NCI-H2081 (cell line): ENCODE results near the gene DPH1.
"Not testable (repeated sequence)": the region's sequence is repeated elsewhere in the genome, so short reads cannot be mapped to it uniquely, and the experiment has no call there.

Source experiments
- DNase-seq, 2 experiments: peaks; one replicate each; lab custom pipeline; 2025; lab: John Stamatoyannopoulos, UW

The DPH1 gene

DNA sequence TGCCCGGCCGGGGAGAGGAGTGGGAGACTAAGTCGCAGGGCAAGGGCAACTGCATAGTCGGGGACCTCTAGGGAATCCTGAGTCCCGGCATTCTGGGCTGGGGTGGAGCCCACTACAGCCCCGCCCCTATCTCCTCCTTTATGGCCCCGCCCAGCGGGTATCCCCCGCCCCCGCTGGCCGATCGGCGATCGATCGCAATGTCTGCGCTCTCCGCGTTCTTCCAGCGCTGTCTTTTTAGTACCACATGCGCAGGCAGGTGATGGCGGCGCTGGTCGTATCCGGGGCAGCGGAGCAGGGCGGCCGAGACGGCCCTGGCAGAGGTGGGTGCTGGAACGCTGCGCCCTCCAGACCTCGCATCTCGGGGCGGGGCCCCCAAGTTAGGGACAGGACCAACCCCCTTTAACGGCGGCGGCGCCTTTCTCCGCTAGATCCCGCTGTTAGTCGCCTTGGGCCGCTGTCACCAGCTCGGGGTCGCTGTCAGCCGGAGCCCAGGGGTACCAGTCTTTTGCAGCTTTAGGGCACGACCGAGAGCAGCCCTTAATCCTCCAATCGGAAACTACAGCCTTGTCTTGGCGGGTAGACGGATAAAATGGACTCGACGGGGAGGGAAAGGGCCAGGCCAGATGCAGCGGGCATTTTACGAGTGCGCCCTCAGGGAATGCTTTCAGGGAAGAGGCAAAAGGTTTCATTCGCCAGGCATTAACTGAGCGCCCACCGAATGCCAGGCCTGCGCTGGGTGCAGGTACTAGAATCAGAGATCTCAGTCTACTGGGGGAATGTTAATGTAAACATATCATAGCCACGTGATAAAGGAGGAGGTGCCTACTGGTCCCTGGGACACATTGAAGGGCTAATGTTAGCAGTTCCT, at the start of gene DPH1:
Gene DPH1 (plus strand): TSS at position 243 of the 868 bp plus-strand sequence. CDS start 17 bp downstream, at position 260.
- DNase-seq, result peak; percentile 67 to 83

DNA sequence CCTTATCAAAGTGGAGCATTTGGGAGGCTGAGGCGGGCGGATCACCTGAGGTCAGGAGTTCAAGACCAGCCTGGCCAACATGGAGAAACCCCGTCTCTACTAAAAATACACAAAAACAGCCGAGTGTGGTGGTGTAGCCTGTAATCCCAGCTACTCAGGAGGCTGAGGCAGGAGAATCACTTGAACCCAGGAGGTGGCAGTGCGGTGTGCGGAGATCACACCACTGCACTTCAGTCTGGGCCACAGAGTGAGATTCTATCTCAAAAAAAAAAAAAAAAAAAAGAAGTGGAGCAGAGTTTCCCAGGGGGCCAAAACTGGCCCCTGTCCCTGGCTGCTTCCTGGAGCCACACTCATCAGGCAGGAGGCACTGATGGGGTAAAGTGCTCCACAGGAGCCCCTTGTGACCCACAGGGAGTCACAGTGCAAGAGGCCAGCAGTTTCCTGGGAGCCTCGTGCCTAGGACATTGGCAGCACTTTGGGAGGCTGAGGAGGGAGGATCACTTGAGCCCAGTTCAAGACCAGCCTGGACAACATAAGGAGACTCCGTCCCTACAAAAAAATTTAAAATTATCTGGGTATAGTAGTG, 49.2 kb upstream of the DPH1 start:
- no peak for DNase-seq

DNA sequence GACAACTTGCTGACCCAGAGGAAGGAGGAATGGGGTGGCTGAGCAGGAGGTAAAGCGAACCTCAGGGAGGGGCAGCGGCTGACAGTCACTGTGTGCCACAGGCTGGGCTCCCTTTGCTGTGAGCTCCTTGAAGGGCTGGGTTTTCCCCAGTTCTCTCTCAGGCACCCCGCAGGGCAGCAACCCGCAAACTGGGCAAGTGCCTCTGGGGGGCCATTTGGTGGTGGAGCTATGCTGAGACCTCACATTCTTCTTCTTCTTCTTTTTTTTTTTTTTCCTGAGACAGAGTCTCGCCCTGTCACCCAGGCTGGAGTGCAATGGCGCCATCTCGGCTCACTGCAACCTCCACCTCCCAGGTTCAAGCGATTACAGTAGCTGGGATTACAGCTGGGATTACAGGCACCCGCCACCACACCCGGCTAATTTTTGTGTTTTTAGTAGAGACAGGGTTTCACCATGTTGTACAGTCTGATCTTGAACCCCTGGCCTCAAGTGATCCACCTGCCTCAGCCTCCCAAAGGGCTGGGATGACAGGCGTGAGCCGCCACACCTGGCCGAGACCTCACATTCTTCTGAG, 47.1 kb upstream of the DPH1 start:
- DNase-seq, result not testable (repeated sequence)

DNA sequence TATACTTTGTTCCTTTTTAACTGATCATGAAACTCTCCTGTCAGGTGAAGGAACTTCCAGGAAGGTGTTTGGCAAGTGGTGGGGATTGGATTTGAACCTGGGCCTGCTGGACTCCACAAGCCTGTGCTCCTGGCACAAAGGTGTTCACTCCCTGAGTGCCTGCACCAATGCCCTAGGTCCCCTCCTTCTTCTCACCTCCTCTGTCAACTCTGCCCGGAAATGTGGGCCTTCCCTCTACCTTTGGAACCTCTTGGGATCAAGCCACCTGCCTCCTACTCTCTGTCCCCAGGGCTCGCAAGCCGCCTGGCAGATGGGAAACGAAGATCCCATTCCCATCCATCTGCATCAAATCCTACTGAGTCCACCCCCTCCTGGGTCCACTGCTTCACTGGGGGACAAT, 44.9 kb upstream of the DPH1 start:
- DNase-seq, result no peak

DNA sequence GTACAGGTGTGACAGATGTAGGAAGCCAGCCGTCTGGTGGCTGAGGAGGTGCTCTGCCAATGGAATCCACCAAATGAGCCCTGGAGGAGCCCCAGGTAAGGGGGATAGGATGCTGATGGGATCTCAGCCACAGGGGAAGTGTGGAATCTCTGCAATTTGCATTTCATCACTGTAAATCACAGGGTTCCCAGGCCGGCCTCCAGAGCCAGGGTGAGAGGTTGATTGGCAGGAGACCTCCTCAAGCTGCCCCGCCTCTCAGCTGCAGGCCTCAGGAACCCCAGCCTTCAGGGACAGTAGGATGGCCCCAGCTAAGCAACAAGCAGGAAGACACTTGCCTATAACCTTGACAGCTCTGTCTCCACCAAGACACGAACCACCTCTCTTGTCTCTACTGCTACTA, 44.3 kb upstream of the DPH1 start:
- DNase-seq, result no peak

DNA sequence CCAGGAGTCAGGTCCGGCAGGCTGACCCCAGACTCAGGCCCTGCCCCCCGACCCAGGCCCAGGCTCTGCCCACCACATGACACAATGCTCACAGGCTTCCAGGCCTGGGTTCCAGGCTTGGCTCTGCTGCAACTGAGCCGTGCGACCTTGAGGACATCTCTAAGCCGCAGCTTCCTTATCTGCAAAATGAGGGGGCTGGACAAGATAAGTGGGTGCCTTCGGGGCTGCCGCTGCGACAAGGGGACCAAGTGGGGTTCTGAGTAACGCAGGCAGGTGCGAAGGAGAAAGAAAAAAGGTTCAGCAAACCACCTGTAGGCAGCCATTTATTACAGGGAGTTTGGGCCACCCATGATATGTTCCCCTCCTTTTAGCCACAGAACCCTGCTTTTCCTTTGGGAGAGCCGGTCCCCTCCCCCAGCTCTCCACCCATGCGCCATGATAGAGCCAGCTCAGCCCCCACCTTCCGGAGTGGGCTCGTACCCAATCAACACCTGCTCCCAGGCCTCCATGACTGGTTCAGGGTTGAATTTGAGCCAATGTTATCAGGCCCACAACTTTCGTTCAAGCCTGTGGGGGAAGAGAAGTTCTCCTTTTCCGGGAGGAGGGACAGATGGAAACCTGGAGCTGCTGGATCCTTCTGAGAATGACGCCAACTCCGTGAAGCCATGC, 43.0 kb upstream of the DPH1 start:
- DNase-seq, result no peak

DNA sequence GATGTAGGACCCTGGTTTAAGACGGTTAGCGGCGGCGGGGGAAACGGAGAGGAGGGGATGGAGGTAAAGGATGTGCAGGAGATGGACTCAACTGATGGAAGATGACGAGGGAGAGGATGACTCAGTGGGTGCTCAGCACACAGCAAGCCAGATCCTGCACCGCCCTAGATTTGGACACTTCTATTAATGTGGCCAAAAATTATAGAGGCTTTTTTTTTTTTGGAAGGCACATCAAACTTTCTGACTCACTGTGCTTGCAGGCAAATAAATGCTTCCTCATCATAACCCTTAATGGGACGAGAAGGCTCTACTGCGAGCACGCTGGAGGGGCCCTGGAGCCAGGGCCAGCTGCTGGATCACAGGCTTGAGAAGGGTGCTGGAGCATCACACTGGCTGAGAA, 40.8 kb upstream of the DPH1 start:
- DNase-seq, result no peak

DNA sequence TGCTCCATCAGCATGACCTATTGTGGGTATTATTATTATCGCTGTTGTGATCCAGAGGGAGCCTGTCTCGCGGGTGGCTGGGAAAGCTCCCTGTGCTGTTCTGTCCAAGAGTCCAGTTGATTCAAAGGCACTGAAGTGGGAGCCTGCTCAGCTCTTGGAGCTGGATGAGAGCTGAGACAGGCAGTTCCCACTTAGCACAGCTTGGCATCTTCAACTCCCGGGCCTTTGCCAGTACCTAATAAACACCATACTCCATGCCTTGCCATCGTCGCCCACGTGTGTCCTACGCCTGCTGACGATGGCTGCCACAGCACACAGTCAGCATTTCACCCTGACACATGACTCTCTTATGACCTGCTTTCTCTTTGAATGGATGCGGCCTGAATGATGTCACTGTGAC, 37.4 kb upstream of the DPH1 start:
- DNase-seq, result no peak

DNA sequence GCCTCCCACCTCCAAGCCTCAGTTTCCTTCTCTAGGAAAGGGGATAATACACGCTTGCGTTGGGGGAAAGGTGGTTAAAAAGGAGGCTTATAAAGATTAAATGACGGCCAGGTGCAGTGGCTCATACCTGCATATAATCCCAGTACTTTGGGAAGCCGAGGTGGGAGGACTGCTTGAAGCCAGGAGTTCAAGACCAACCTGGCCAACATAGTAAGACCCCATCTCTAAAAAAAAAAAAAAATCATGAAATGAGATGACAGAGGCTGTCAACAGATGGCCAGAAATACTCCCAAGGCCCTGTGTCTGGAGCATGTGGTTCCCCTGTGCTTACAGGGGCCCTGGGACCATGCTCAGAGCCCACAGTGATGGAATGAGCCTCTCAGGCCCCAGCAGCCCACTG, 35.2 kb upstream of the DPH1 start:
- no peak for DNase-seq

DNA sequence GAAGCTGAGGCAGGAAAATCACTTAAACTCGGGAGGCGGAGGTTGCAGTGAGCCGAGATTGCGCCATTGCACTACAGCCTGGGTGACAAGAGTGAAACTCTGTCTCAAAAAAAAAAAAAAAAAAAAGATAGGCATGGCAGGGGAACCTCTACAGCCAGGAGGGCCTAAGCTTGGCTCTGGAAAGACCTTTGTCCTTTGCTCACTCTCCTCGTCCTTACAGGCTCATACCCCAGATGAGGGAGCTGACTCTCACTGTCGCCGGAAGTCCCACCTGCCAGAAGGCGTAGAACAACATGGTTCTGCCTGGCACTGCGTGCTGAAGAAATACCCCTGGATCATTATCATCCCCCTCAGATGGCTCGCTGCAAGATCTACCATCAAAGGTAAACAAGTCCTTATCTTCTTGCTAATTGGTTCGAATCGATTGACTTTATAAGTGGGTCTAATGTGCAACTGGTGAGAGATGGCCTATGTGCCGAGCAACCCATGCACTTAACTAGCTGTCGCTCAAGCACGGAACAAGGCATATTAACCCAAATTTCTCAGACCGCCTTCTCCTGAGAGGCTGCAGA, 34.5 kb upstream of the DPH1 start:
- no peak for DNase-seq

DNA sequence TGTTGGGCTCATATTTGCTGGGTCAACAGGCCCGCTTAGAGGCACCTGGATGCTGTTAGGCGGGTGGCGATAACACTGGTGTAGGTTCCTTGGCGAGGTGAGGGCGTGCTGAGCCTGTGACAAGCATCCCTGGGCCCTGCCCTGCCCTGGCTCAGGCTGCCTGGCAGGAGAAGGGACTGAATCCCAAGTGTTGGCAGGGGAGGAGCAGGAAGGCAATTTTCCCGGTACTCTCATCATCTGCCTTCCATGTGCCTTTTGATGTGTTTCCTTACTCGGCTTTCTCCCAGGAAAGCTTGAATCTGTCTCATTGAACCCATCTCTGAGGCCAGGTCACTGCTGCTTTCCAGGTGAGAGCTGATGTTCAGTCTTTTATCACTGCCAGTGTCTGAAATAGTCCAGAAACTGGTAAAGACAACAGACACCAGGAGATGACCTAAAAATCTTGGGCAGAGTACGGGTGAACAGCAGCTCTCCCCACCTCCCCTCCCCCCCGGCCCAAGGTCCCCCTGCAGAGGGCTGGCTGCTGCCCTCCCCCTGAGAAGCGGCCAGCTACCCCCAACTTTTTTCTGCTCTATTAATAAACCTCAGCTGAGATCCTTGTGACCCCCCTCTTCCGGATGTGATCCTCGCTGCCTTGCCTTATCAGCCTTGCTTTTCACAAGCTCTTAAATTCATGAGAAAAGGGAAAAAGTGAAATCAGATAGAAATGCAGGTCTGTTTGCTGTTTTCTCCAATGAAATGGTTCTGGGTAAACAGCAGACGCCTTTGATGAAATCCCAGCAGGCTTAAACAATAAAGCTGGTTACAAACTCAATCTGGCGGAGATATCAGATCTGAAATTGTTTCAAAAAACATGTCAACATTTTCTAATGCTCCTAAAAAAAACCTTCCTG, 33.8 kb upstream of the DPH1 start:
- DNase-seq, result no peak

DNA sequence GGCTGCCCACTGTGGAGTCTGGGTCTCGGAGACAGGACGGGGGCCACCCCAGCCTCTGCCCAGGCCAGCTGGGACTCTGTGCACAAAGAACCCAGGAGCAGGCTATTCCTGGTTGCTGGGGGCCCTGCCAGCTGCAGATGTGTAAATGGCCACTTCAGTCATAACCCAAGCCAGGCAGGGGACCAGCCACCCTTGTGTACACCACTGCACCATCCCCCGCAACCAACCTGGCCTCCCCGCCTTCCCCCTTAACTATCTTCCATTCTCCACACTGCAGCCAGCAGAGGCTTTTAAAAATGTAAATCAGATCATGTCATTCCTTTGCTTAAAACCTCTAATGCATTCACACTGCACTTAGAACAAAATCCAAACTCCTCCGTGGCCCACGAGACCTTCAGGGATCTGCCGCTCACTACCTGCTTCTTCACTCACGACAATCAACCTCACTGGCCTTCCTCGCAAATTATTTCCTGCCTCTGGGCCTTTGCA, 33.1 kb upstream of the DPH1 start:
- DNase-seq, result no peak

DNA sequence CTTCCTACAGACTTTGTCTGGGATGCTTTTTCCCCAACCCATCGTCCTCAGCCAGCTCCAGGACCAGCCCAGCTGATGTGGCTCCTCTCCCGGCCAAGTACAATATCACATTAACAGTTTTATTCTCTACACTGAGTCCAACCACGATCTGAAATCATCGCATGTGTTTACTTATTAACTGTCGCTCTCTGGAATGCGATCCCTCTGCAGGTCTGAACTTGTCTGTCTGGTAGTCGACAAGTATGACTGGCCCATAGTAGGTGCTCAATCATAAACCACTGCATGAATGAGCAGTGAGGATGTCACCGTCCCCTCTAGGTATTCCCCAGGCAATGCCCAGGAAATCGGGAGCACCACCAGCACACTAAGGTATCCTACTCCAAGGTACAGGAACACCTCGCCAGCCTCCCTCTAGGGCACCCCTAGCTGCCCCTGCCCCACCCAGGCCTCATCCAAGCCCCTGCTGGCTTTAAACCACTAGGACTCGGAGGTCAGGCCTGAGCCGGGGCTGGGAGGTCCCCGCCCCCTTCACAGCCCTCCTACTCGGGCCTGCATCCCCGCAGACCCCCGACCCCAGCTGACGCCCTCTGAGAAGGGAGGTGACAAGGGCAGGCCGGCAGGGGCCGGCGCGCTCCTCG, 32.5 kb upstream of the DPH1 start:
- no peak for DNase-seq

DNA sequence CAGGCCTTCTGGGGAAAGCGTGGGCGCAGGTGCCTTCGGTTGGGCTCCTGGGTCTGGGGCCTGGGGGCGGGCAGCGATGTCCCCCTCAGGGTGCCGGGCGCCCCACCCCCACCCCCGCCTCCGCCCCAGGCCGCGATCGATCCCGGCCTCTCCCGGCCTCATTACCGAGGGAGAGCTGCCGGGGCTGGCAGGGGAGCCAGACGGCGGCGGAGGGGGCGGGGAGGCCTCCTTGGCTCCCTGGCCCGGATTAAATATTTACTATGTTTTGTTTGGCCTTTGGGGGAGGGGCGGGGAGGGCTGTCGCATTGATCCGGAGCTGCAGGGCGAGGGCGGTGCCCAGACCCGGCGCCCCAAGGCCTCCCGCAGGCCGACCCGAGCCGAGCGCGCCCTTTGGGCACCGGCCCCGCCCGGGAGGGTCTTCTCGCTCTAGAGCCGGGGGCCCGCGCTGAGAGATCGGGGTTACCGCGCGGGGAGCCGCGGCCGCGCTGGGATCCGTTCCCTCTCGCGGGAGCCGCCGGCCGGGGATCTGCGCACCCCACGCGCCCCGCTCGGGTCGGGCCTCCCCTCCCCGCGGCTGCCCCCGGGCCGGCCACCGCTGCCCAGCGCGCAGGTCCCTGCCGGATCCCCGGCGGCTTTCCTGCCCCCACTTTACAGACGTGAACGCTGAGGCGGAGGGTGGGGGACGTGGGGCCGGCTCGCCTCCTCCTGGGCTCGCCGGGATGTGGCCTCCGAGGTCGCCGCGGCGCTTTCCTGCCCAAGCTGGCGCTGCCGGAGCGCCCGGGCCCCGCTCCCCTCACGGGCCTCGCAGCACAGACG, 31.8 kb upstream of the DPH1 start:
- DNase-seq, result no peak

DNA sequence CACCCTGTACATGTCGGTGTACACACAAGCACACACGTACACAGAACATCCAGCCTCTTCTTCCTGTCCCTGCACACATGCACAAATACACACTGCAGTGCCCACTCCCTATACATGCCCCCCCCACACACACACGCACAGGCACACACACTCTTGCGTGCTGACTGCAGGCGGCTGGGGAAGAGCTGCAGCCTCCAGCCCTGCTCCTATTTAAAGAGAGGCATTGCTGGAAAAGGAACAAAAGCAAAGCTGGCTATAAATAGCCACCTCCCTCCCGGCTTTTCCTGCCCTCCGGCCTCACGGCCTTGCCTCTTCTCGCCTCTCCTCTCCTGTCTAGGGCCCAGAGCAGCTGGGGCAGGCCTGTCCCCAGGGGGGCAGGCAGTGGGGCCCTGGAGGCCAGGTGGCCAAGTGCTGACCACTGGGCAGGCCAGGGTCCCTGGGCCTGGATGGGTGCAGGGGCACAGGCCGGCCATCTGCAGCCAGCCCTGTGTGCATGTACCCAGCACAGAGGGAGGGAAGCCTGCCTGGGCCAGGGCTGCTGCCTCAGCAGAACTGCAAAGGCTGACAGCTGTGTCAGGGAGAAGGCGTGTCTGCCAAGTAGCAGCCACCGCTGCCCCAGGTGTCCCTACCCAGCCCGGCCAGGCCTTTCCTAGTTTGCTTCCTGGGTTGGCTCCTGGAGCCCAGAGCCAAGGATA, 30.2 kb upstream of the DPH1 start:
- peak; percentile 18 to 48 for DNase-seq

DNA sequence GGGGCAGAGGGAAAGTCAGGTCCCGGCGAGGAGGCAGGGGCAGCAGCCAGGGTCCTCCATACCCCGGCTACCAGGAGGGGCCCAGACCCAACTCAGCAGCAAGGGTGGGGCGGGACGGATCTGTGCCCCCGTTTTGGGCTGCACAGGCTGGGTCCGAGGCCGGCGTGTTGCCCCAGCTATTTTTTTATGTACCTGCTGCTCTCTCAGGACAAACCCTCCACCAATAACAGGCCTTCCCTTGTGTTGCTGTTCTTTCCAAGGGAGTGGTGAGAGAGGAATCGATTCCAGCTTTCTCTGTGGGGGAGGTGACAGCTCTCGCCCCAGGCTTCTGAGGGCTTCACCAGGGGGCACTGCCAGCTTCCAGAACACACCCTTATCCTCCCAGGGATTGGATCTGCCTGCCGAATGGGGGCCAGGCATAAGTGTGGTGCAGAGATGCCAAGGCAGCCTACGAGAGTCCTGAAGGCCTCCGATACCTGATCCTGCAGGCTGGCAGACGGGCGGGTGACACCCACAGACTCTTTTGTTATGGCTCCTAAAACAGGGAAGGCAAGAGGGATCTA, 27.1 kb upstream of the DPH1 start:
- no peak for DNase-seq

DNA sequence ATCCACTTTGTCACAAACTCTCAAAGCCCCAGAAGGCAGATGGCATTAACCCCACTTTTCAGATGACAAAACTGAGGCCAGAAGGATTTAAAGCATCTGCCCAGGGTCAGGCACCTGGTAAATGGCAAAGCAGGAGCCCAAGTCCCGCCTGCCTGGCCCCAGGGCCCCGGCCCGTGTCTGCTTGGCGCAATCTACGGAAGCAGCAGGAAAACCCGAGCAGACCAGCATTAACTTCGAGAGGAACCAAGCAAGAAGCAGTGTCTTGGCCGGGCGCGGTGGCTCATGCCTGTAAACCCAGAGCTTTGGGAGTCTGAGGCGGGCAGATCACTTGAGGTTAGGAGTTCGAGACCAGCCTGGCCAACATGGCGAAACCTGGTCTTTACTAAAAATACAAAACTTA, 26.4 kb upstream of the DPH1 start:
- no peak for DNase-seq

DNA sequence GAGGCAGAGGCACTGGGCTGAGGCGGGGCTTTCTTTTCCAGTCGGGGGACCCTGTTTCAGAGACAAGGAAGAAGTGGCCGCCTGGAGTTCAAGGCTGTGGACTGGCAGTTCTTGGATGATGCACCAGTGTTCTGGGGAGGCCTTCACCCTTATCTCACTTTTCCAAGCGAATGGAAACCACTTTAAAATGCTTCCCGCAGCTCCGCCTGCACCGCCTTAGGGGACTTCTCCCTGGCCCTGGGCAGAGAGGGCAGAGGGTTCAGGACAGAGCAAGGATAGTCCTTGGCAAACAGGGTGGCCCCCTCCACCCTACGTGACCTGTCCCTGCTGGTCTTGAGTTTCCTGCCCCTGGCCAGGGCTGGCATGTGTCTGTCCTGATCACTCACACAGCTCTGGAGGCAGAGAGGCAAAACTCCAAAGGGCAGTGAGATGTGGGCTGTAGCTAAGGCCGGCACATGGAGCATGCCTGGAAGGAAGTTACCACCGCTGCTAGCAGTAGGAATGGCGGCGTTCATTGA, 25.5 kb upstream of the DPH1 start:
- DNase-seq, result no peak
